Vagina (tissue), 2 donors: Measurements from ENCODE around the gene PLXNA3.

Experiments used
- POLR2A ChIP-seq, 2 donors: fragments of 450-650 bp; IDR thresholded peaks; one replicate each; pipeline ENCODE4 v1.6.1; 2017; ENCODE audit warnings: antibody characterized with exemption in 2 of 2, mild to moderate bottlenecking in 2 of 2, moderate library complexity in 2 of 2
- POLR2AphosphoS5 ChIP-seq, 2 donors: sonication (generic); formaldehyde crosslinking; IDR thresholded peaks; one replicate each; pipeline ENCODE4 v1.9.0; 2017; ENCODE audit warnings: antibody characterized with exemption in 2 of 2, mild to moderate bottlenecking in 2 of 2, low read depth in 1 of 2; ENCODE audit not compliant: insufficient read depth in 1 of 2
- TF ChIP-seq, protein P1 (sequence below), 3 experiments: fragments of 450-650 bp in 2 of 3; fragments of 200-600 bp in 1 of 3; sonication (generic) in 1 of 3; IDR thresholded peaks; one replicate each; pipeline ENCODE4 v1.5.1; 2017 to 2019; ENCODE audit warnings: antibody characterized with exemption in 3 of 3, mild to moderate bottlenecking in 2 of 3, moderate library complexity in 2 of 3

DNA sequence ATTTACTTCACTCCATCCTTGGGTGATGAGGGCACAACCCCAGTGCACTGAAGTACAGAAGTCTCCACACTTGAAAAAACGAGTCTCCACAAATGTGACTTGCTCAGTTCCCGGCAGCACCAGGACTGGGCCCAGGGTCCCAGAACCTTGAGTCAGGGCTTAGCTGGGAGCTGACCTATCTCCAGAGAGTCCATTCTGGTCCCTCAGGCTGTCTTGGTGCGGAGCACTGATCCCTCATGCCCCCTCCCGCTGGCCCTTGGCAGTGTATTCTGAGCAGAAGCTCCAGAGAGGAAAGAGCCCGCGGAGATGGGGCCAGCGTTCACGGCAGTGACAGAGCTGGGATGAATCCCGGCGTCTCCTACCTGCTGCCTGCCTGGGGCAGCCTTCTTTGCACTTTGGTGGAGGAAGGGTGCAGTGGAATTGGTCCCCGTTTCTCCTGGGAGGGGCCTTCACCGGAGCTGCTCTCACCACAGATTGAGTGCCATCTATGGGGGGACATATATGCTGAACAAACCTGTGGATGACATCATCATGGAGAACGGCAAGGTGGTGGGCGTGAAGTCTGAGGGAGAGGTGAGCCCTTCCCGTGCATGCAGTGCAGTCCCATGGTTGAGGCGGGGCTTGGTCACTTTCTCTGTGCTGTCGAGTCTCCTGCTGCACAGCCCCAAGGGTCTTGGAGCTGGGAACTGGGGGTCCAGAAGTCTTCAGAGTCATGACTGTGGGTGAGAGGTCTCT lies 17.3 kb upstream of the PLXNA3 start:
- TF ChIP-seq, protein P1, sequence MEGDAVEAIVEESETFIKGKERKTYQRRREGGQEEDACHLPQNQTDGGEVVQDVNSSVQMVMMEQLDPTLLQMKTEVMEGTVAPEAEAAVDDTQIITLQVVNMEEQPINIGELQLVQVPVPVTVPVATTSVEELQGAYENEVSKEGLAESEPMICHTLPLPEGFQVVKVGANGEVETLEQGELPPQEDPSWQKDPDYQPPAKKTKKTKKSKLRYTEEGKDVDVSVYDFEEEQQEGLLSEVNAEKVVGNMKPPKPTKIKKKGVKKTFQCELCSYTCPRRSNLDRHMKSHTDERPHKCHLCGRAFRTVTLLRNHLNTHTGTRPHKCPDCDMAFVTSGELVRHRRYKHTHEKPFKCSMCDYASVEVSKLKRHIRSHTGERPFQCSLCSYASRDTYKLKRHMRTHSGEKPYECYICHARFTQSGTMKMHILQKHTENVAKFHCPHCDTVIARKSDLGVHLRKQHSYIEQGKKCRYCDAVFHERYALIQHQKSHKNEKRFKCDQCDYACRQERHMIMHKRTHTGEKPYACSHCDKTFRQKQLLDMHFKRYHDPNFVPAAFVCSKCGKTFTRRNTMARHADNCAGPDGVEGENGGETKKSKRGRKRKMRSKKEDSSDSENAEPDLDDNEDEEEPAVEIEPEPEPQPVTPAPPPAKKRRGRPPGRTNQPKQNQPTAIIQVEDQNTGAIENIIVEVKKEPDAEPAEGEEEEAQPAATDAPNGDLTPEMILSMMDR (IDR thresholded peaks at IDR 0.05), result no peak
- TF ChIP-seq POLR2AphosphoS5 (IDR thresholded peaks at IDR 0.05; ENCODE audit: insufficient read depth in 1 of 2, low read depth in 1 of 2) (no peak), POLR2A (IDR thresholded peaks at IDR 0.05) (no peak)
